Measurements from ENCODE around the gene NIF3L1.

The NIF3L1 gene

DNA sequence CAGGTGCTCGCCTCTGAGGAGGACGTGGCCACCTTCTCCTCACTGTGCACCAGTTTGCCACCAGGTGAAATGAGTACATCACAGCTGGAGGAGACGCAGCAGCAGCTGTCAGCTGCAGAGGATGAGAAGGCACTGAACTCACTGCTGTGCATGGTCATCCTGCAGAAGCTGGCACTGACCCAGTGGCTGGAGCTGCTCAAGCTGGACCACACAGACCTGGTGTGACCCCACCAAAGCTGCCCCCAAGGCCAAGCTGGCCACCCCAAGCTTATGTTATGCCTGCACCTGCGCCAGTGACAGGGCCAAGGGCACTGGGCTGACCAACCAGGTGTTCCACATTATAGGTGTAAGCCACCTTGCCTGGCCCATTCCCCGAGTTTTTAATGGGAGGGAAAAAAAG is 44.0 kb upstream of the NIF3L1 start:
- Histone ChIP-seq H3K79me2 (ENCODE audit: insufficient read depth, low read length) (no peaks in the 10 kb centered on the region), H3K27ac (ENCODE audit: low read depth, low read length, poor library complexity, severe bottlenecking) (no peak overlapping the region), H4K20me1 (ENCODE audit: insufficient read depth, low read length) (no peaks in the 10 kb centered on the region), H3K4me1 (ENCODE audit: insufficient read depth, low read length, severe bottlenecking) (no peaks in the 10 kb centered on the region), H3K9me2 (ENCODE audit: low read depth, low read length) (no peaks in the 10 kb centered on the region), H3K4me3 (ENCODE audit: low read depth, low read length, poor library complexity, severe bottlenecking) (no peak overlapping the region), H3K4me2 (ENCODE audit: low read length) (no peak overlapping the region), H3F3A (ENCODE audit: insufficient read depth, low read length) (no peaks in the 10 kb centered on the region), H2AFZ (ENCODE audit: low read length) (no peak overlapping the region), H3K36me3 (ENCODE audit: insufficient read depth, low read length) (no peaks in the 10 kb centered on the region), H3K27me3 (ENCODE audit: insufficient read depth, low read length) (no peaks in the 10 kb centered on the region), H3K9ac (ENCODE audit: low read length) (no peak overlapping the region), H3K9me3 (ENCODE audit: low read length) (no peaks in the 10 kb centered on the region)
- TF ChIP-seq, protein P1, sequence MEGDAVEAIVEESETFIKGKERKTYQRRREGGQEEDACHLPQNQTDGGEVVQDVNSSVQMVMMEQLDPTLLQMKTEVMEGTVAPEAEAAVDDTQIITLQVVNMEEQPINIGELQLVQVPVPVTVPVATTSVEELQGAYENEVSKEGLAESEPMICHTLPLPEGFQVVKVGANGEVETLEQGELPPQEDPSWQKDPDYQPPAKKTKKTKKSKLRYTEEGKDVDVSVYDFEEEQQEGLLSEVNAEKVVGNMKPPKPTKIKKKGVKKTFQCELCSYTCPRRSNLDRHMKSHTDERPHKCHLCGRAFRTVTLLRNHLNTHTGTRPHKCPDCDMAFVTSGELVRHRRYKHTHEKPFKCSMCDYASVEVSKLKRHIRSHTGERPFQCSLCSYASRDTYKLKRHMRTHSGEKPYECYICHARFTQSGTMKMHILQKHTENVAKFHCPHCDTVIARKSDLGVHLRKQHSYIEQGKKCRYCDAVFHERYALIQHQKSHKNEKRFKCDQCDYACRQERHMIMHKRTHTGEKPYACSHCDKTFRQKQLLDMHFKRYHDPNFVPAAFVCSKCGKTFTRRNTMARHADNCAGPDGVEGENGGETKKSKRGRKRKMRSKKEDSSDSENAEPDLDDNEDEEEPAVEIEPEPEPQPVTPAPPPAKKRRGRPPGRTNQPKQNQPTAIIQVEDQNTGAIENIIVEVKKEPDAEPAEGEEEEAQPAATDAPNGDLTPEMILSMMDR (IDR thresholded peaks at IDR 0.05; ENCODE audit: low read length), result no peak
- no peak for TF ChIP-seq EZH2 (IDR thresholded peaks at IDR 0.05; ENCODE audit: borderline replicate concordance, low read length)

DNA sequence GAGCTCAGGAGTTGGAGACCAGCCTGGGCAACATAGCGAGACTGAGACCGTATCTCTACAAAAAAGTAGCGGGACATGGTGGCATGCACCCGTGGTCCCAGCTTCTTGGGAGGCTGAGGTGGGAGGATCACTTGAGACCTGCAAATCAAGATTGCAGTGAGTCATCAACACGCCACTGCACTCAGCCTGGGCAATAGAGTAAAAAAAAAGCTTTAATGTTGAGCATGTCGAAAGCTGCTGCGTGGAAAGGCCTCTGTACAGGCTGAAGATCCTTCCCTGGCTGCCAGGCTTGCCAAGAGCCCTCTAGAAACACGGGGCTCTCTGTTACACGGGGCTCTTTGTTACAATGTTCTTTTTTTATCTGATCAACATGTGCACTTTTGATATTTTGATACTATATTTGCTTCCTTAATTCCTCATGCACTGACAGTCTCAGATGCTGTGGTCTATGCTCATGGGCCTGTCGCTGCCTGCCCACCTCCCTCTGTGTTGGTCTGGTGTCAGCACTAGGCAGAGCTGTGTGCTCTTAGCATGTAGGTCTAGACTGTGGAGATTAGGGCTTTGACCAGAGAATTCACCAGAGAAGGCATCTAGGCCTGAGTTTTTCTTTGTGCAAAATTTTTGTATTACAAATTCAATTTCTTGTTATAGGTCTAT is 43.4 kb upstream of the NIF3L1 start:
- no peaks in the 10 kb centered on the region for H3K9me2 ChIP-seq (ENCODE audit: low read depth, low read length)
- H3K79me2 ChIP-seq (ENCODE audit: insufficient read depth, low read length), result no peaks in the 10 kb centered on the region
- H3K9me3 ChIP-seq (ENCODE audit: low read length), result no peaks in the 10 kb centered on the region
- no peak overlapping the region for H3K9ac ChIP-seq (ENCODE audit: low read length)
- no peaks in the 10 kb centered on the region for H3K27me3 ChIP-seq (ENCODE audit: insufficient read depth, low read length)
- H3K27ac ChIP-seq (ENCODE audit: low read depth, low read length, poor library complexity, severe bottlenecking), result no peak overlapping the region
- TF ChIP-seq EZH2 (IDR thresholded peaks at IDR 0.05; ENCODE audit: borderline replicate concordance, low read length), result no peak
- TF ChIP-seq, protein P1 (IDR thresholded peaks at IDR 0.05; ENCODE audit: low read length), result no peak
- peaks cover 3% of the 10 kb centered on the region; the same call in 1 of the 2 replicates for H3K36me3 ChIP-seq (ENCODE audit: insufficient read depth, low read length)
- no peak overlapping the region for H2AFZ ChIP-seq (ENCODE audit: low read length)
- H4K20me1 ChIP-seq (ENCODE audit: insufficient read depth, low read length), result no peaks in the 10 kb centered on the region
- no peak overlapping the region for H3K4me3 ChIP-seq (ENCODE audit: low read depth, low read length, poor library complexity, severe bottlenecking)
- H3K4me2 ChIP-seq (ENCODE audit: low read length), result no peak overlapping the region
- H3F3A ChIP-seq (ENCODE audit: insufficient read depth, low read length), result no peaks in the 10 kb centered on the region; the same call in 1 of the 2 replicates
- H3K4me1 ChIP-seq (ENCODE audit: insufficient read depth, low read length, severe bottlenecking), result no peaks in the 10 kb centered on the region

DNA sequence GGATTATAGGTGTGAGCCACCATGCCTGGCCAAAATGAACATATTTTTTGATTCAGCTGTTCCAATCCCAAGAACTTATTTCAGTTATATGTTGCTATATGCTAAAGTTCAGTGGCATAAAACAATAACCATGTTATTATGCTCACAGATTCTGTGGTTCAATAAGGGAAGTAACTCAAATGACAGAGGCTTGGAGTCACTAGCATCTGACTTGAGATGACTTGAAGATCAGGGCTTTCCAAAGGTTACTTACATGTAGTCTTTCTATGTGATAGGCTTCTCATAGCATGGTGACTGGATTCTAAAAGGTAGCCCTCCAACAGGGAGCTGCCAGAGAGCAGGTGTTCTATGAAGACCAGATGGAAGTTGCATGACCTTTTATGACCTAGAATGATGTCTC is 41.9 kb upstream of the NIF3L1 start:
- Histone ChIP-seq H3K4me3 (ENCODE audit: low read depth, low read length, poor library complexity, severe bottlenecking) (no peak overlapping the region), H3K9me2 (ENCODE audit: low read depth, low read length) (no peaks in the 10 kb centered on the region), H4K20me1 (ENCODE audit: insufficient read depth, low read length) (no peaks in the 10 kb centered on the region), H3K9me3 (ENCODE audit: low read length) (no peaks in the 10 kb centered on the region), H2AFZ (ENCODE audit: low read length) (no peak overlapping the region), H3F3A (ENCODE audit: insufficient read depth, low read length) (peaks cover 3% of the 10 kb centered on the region), H3K4me2 (ENCODE audit: low read length) (no peak overlapping the region), H3K4me1 (ENCODE audit: insufficient read depth, low read length, severe bottlenecking) (no peaks in the 10 kb centered on the region), H3K36me3 (ENCODE audit: insufficient read depth, low read length) (peaks cover 17% of the 10 kb centered on the region), H3K27me3 (ENCODE audit: insufficient read depth, low read length) (no peaks in the 10 kb centered on the region), H3K9ac (ENCODE audit: low read length) (no peak overlapping the region), H3K27ac (ENCODE audit: low read depth, low read length, poor library complexity, severe bottlenecking) (no peak overlapping the region), H3K79me2 (ENCODE audit: insufficient read depth, low read length) (no peaks in the 10 kb centered on the region)
- TF ChIP-seq EZH2 (IDR thresholded peaks at IDR 0.05; ENCODE audit: borderline replicate concordance, low read length), result no peak
- TF ChIP-seq, protein P1 (IDR thresholded peaks at IDR 0.05; ENCODE audit: low read length), result no peak
